Sciatic nerve (tissue), 2 donors: ENCODE results near the gene HNF4A. TPM values are rescaled to one million over a fixed set of nuclear protein-coding genes. Genes with fewer than 3 reads are reported as not detected.

Experiments used
- ATAC-seq: fragments of 200-7000 bp; cut with Tn5 transposase; one replicate; pipeline ENCODE4 v1.9.1; 2020; ENCODE audit warnings: mild to moderate bottlenecking, moderate library complexity
- DNase-seq: peaks from one replicate; pipeline ENCODE4 v3.0.0-alpha.2; 2020; ENCODE audit warnings: low spot score
- intact Hi-C: fragments of 100-400 bp; cut with DNase I; formaldehyde crosslinking; loops from one replicate; pipeline ENCODE4 v1.14.2; 2022
- microRNA-seq: library from miRNA; unstranded; fragments of <30 nt; microRNA quantifications from one replicate; pipeline ENCODE4 v1.2.0, GENCODE V29; 2020
- total RNA-seq: library from RNA; stranded (reverse); fragmentation: NEBNext Ultra II Directional; extraction: Animal tissue kit (Norgen Biotek cat#: 25700); gene quantifications from one replicate; pipeline ENCODE4 v1.2.1, GENCODE V29; 2021
- donor health status: DM: no; HTN: no; CAD: no.
- donor health status: DM: no; HTN: no; CAD: no.

HNF4A gene
- total RNA-seq, 1 donor from 2014 or later = not detected

DNA sequence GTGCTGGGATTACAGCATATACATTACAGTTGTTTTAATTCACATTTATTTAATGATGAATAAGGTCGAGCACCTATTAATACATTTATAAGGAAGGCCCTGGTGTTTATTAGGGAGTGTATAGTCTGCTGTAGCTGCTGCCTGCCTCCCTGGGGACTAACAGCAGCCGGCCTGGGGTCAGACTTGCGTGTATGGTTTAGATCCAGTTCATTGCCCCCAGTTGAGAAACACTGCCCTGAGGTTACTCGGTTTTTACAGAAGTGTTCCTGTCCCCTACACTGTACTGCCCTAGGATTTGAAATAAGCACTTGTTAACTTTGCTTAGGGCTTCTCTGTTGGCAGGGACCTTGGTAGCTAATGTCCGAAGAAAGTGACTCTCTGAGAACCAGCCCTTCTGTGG is 124.1 kb downstream of the HNF4A start:
- DNase-seq (no peak), ATAC-seq (no peak)
- intact Hi-C loops = no loop called here

- intact Hi-C loops = no loop called here
- DNase-seq = no peak
- no peak for ATAC-seq
Measured at GRCh38 chr20:44480097-44480496, 124.6 kb downstream of the HNF4A start.

GRCh38 chr20:44481719-44482416 is 126.4 kb downstream of the HNF4A start:
- no peak for ATAC-seq
- intact Hi-C loops = no loop called here
- DNase-seq = no peak

GRCh38 chr20:44483112-44483511 is 127.6 kb downstream of the HNF4A start:
- ATAC-seq (no peak), DNase-seq (no peak)
- intact Hi-C loops = no loop called here

Small RNA genes lying within 50 kb of the gene (microRNA-seq; reads per million reads assigned to microRNA genes)
- gene MIR3646 = not detected

Other genes starting within 250 kb of the HNF4A start
- gene JPH2, start 168.5 kb upstream of the HNF4A start, total RNA-seq = 1.5 TPM
- 34.1 TPM for gene OSER1, start 144.9 kb upstream of the HNF4A start, total RNA-seq
- gene GDAP1L1, start 108.4 kb upstream of the HNF4A start, total RNA-seq = not detected
- gene FITM2, start 44.5 kb upstream of the HNF4A start, total RNA-seq = 7.5 TPM
- gene R3HDML, start 18.7 kb upstream of the HNF4A start, total RNA-seq = not detected
- 8.5 TPM for gene TTPAL, start 120.2 kb downstream of the HNF4A start, total RNA-seq
- 114 TPM for gene SERINC3, start 166.4 kb downstream of the HNF4A start, total RNA-seq
- gene PKIG, start 226.9 kb downstream of the HNF4A start, total RNA-seq = 38.2 TPM